Effector memory CD8-positive, alpha-beta T cell (primary cell): Measurements from ENCODE around the gene ANTXR2.

ENCODE experiments used
- ATAC-seq: fragments of 150-1000 bp; cut with Tn5 transposase; replicated peaks from 2 replicates; pipeline ENCODE4 v1.10.0; 2021; ENCODE audit warnings: mild to moderate bottlenecking, moderate library complexity
- DNase-seq, 3 experiments: peaks; one replicate each; pipeline ENCODE4 v3.0.0; 2021
- H3K27ac Mint-ChIP-seq, 2 donors: one replicate each; pipeline ENCODE4 v1.8.0; 2022; ENCODE audit warnings: mild to moderate bottlenecking in 2 of 2, mixed read lengths in 2 of 2, moderate library complexity in 2 of 2
- H3K27me3 Mint-ChIP-seq, 2 donors: one replicate each; pipeline ENCODE4 v1.8.0; 2022; ENCODE audit warnings: mixed read lengths in 2 of 2
- H3K36me3 Mint-ChIP-seq: one replicate; pipeline ENCODE4 v1.8.0; 2022; ENCODE audit warnings: mild to moderate bottlenecking, moderate library complexity, mixed read lengths; ENCODE audit not compliant: insufficient read depth
- H3K4me1 Mint-ChIP-seq, 2 donors: one replicate each; pipeline ENCODE4 v1.8.0; 2022; ENCODE audit warnings: low read depth in 2 of 2, mixed read lengths in 2 of 2
- H3K4me3 Mint-ChIP-seq, 2 donors: one replicate each; pipeline ENCODE4 v1.8.0; 2022; ENCODE audit warnings: mild to moderate bottlenecking in 2 of 2, mixed read lengths in 2 of 2, moderate library complexity in 2 of 2
- H3K9me3 Mint-ChIP-seq, 2 donors: one replicate each; pipeline ENCODE4 v1.8.0; 2022; ENCODE audit warnings: mixed read lengths in 2 of 2

The ANTXR2 gene

DNA sequence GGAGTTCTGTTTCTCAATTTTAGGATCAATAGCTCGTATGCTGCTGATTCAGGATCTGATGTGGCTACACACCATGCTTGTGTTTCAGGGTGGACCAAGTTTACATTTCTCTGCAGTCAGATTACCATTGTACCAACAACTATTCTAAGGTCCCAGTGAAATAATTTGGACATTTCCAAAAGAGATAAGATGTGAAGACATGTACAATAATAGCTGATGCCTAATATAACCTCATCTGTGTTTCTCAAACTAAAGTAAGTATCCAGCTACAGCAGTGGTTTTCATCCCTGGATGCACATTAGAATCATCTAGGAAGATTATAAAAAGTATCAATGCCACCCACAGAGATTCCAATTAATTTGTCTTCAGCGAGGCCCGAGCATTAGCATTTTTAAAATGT, 209.7 kb downstream of the ANTXR2 start:
- Mint-ChIP-seq H3K9me3 (no peaks in the 10 kb centered on the region), H3K27me3 (no peaks in the 10 kb centered on the region), H3K4me1 (no peaks in the 10 kb centered on the region), H3K36me3 (no peaks in the 10 kb centered on the region), H3K27ac (no peak overlapping the region), H3K4me3 (no peak overlapping the region)
- DNase-seq (no peak), ATAC-seq (no peak)

DNA sequence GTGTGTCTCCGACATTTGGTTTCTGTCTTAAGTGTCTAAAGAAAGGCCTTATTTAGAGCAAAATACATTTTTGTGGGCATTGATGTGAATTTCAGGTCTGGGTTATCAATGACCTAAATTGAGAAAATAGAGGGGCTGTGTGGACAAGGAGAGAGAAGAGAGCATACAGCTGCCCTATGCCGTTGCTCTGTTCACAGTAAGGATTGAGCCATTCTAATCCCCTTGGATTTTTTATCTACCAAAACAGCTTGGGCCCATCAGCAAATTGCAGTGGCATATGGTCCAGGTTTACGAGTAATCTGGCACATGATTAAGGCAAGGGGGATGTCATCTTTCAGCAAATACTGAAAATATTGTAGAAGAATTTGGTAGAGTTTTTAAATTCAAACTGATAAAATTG, 210.2 kb downstream of the ANTXR2 start:
- no peak overlapping the region for H3K27ac Mint-ChIP-seq
- no peak overlapping the region for H3K4me3 Mint-ChIP-seq
- ATAC-seq (no peak), DNase-seq (no peak)
- no peaks in the 10 kb centered on the region for H3K27me3 Mint-ChIP-seq
- no peaks in the 10 kb centered on the region for H3K9me3 Mint-ChIP-seq
- no peaks in the 10 kb centered on the region for H3K36me3 Mint-ChIP-seq
- no peaks in the 10 kb centered on the region for H3K4me1 Mint-ChIP-seq

DNA sequence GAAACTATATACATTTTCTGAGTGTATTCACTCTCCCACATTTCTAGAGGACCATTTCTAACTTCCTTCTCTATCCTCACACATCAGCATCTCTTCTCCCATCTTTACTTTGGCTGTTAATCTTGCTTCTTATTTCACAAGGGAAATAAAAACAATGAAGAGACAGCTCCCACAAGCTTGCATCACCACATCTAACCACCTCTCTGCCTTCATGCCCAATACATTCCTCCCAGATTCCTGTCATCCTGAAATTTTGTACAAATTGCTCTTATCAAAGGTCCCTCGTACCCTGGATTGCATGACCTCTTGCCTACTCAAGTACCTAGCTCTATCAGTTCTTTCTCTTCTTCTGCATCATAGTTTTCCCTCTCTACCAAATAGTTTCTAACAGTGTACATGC, 215.2 kb downstream of the ANTXR2 start:
- Mint-ChIP-seq H3K27me3 (no peaks in the 10 kb centered on the region), H3K4me1 (no peaks in the 10 kb centered on the region), H3K9me3 (no peaks in the 10 kb centered on the region), H3K36me3 (no peaks in the 10 kb centered on the region), H3K4me3 (no peak overlapping the region), H3K27ac (no peak overlapping the region)
- no peak for ATAC-seq
- no peak for DNase-seq

DNA sequence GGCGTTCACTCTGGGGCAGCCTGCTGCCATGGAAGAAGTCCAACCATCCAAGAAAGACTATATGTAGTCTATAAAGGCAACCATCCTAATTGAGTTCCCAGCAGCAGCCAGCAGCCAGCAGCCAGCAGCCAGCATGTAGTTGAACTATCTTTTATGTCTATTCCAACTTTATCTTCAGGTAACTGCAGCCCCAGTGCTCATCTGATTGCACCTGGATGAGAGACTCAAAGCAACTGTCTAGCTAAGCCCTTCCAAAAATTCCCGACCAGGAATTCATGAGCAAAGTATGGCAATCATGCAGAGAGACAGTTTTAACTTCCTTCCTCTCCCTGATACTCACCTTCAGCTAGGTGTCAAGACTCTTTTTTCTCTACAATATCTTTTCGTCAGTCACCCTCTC, 216.8 kb downstream of the ANTXR2 start:
- ATAC-seq (no peak), DNase-seq (no peak)
- Mint-ChIP-seq H3K27ac (no peak overlapping the region), H3K9me3 (no peaks in the 10 kb centered on the region), H3K4me3 (no peak overlapping the region), H3K4me1 (no peaks in the 10 kb centered on the region), H3K27me3 (no peaks in the 10 kb centered on the region), H3K36me3 (no peaks in the 10 kb centered on the region)

DNA sequence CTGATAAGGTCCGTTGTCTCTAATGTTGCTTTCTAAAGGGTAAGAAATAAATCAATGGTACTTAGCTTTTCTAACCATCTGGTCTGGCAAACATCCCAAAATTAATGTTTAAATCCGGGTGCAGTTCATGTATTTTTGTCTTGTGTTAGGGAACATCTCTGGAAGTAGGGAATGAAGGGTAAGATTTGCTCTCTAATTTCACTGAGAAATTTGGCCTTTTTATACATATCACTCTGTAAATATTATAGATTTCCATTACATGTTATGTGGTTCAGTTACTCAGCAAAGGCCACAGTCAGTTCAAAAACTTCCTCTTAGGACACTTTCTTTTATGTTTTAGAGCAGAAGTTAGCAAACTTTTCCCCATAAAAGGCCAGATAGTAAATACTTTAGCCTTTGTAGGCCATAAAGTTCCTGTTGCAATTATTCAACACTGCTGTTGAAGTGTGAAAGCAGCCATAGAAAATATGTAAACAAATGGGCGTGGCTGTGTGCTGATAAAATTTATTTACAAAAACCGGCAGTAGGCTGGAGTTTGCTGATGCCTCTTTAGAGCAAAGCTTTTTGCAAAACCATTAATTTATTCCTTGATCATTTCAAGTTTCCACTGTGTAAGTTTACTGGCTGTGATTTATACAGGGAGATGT, 218.1 kb downstream of the ANTXR2 start:
- H3K4me1 Mint-ChIP-seq: no peaks in the 10 kb centered on the region
- H3K27ac Mint-ChIP-seq: no peak overlapping the region
- no peak overlapping the region for H3K4me3 Mint-ChIP-seq
- no peaks in the 10 kb centered on the region for H3K9me3 Mint-ChIP-seq
- H3K27me3 Mint-ChIP-seq: no peaks in the 10 kb centered on the region
- H3K36me3 Mint-ChIP-seq: no peaks in the 10 kb centered on the region
- ATAC-seq: no peak
- DNase-seq: no peak

DNA sequence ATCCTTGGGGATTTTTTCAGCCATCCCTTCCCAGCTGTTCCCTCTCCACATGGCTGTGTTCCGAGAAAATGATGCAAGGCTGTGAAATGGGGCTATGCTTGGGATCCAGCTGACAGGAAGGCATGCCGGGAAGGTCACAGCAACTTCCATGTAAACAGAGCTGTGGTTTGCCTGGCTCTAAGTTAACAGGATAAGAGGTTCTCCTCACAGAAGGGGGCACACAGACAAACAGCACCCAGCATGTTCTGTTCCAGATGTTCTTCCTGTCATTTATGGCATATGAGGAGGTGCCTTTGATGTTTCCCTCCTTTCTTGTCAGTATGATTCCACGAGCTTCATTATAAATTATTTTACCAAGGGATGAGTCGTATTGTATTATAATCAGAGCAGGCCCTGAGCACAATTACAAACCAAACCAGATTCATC, 220.7 kb downstream of the ANTXR2 start:
- Mint-ChIP-seq H3K27ac (no peak overlapping the region), H3K4me3 (no peak overlapping the region), H3K9me3 (no peaks in the 10 kb centered on the region), H3K36me3 (no peaks in the 10 kb centered on the region), H3K4me1 (no peaks in the 10 kb centered on the region), H3K27me3 (peaks cover 0 to 8% of the 10 kb centered on the region in 2 donors)
- ATAC-seq: no peak
- DNase-seq: no peak

DNA sequence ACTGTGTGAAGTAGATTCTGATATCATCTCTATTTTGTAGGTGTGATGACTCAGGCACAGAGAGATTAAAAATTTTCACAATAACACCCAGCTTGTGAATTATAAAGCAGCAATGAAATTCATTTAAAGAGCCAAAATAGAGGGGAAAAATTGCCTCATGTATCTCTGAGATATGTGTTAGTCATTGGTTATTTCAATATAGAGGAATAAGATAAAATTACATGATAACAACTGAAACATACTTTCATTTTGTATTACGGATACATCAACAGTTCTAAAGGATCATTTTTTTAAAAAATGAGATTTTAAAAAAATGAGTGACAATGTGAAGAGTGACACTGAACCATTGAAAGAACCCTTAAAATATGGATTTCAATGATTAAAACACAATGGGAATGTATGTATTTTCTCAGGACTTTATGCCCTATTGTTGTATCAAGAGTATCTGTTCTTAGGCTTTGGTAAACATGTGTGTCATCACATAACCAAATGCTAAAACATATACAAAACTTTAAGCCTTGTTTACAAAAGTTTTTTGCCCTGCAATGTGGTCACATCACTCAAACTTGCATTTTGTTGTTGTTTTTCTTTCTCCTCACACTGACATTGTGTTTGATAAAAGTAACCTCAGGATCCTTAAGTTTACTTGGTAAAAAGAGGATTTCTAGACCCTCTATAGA, 221.3 kb downstream of the ANTXR2 start:
- no peak overlapping the region for H3K27ac Mint-ChIP-seq
- no peaks in the 10 kb centered on the region for H3K9me3 Mint-ChIP-seq
- DNase-seq: no peak
- no peak overlapping the region for H3K4me3 Mint-ChIP-seq
- H3K4me1 Mint-ChIP-seq: no peaks in the 10 kb centered on the region
- ATAC-seq: no peak
- H3K27me3 Mint-ChIP-seq: peaks cover 0 to 8% of the 10 kb centered on the region in 2 donors
- H3K36me3 Mint-ChIP-seq: no peaks in the 10 kb centered on the region
